Endothelial cell of umbilical vein (primary cell): ENCODE measurements around the gene CCDC57.

ENCODE experiments used
- EZH2 ChIP-seq: IDR thresholded peaks from 2 replicates; pipeline ENCODE4 v1.6.1; 2012; ENCODE audit warnings: borderline replicate concordance, low read depth, mild to moderate bottlenecking, moderate library complexity, low read length, inconsistent platforms; ENCODE audit not compliant: severe bottlenecking
- MYC ChIP-seq: IDR thresholded peaks from one replicate; pipeline ENCODE4 v1.6.1; 2011; ENCODE audit warnings: mild to moderate bottlenecking, low read depth, low read length
- POLR2A ChIP-seq: IDR thresholded peaks from 2 replicates; pipeline ENCODE4 v1.6.1; 2012; ENCODE audit warnings: low read depth, mild to moderate bottlenecking, control low read depth, low read length
- POLR2AphosphoS5 ChIP-seq: IDR thresholded peaks from 2 replicates; pipeline ENCODE4 v1.6.1; 2012; ENCODE audit warnings: low read depth, mild to moderate bottlenecking, control low read depth, low read length, moderate library complexity; ENCODE audit not compliant: insufficient read depth
- TF ChIP-seq, protein P1 (sequence below), 2 donors: IDR thresholded peaks; 1 replicate in 1 of 2; 2 replicates in 1 of 2; pipeline ENCODE4 v1.5.1; 2011; ENCODE audit warnings: low read length in 2 of 2, mild to moderate bottlenecking in 2 of 2, moderate library complexity in 2 of 2, control low read depth in 1 of 2, inconsistent platforms in 1 of 2, low read depth in 1 of 2; ENCODE audit not compliant: insufficient read depth in 1 of 2; ENCODE audit errors: extremely low read depth in 1 of 2
- TF ChIP-seq, protein P2 (sequence below): IDR thresholded peaks from 2 replicates; pipeline ENCODE4 v1.6.1; 2011; ENCODE audit not compliant: insufficient read depth, insufficient read length

DNA sequence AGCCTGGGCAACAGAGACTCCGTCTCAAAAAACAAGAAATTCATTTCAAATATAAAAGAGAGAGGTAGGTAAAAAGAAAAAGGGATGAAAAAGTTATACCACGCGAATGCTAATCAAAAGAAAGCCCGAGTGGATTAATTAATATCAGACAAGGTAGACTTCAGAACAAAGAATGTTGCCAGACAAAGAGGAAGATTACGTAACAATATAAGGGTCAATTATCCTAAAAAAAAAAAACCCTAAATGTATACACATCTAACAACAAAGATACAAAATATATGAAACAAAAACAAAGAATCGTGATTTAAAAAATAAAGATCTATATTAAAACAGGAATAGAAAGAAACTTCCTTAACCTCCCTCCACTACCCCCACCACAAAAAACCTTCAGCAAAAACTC is 44.1 kb downstream of the CCDC57 start:
- TF ChIP-seq POLR2A, result no peak
- TF ChIP-seq, protein P1, sequence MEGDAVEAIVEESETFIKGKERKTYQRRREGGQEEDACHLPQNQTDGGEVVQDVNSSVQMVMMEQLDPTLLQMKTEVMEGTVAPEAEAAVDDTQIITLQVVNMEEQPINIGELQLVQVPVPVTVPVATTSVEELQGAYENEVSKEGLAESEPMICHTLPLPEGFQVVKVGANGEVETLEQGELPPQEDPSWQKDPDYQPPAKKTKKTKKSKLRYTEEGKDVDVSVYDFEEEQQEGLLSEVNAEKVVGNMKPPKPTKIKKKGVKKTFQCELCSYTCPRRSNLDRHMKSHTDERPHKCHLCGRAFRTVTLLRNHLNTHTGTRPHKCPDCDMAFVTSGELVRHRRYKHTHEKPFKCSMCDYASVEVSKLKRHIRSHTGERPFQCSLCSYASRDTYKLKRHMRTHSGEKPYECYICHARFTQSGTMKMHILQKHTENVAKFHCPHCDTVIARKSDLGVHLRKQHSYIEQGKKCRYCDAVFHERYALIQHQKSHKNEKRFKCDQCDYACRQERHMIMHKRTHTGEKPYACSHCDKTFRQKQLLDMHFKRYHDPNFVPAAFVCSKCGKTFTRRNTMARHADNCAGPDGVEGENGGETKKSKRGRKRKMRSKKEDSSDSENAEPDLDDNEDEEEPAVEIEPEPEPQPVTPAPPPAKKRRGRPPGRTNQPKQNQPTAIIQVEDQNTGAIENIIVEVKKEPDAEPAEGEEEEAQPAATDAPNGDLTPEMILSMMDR (IDR thresholded peaks at IDR 0.05; ENCODE audit: extremely low read depth in 1 of 2, insufficient read depth in 1 of 2, low read depth in 1 of 2, low read length in 2 of 2), result no peak
- TF ChIP-seq POLR2AphosphoS5, result no peak
- no peak for TF ChIP-seq EZH2
- no peak for TF ChIP-seq MYC
- TF ChIP-seq, protein P2, sequence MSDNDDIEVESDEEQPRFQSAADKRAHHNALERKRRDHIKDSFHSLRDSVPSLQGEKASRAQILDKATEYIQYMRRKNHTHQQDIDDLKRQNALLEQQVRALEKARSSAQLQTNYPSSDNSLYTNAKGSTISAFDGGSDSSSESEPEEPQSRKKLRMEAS, result no peak
